HL-60 (cell line): ENCODE data around the gene GFER.

ENCODE experiments used
- DNase-seq, 2 experiments: peaks; one replicate each; pipeline ENCODE4 v3.0.0-alpha.2; 2010 to 2020; ENCODE audit warnings: low read depth in 1 of 2, low spot score in 1 of 2
- H3K27ac ChIP-seq: fragments of 250-450 bp; sonication (Bioruptor Pico); replicated peaks from 2 replicates; pipeline ENCODE4 v1.5.1; 2020; ENCODE audit warnings: mild to moderate bottlenecking, moderate library complexity
- H3K27me3 ChIP-seq: fragments of 250-450 bp; sonication (Bioruptor Pico); 2 replicates; pipeline ENCODE4 v1.5.1; 2021; ENCODE audit warnings: mild to moderate bottlenecking, moderate library complexity; ENCODE audit not compliant: insufficient read depth, poor library complexity, severe bottlenecking
- H3K4me3 ChIP-seq: replicated peaks from 2 replicates; pipeline ENCODE4 v1.5.1; 2011; ENCODE audit warnings: mild to moderate bottlenecking, control low read depth, low read length; ENCODE audit not compliant: insufficient read depth
- GABPA ChIP-seq: IDR thresholded peaks from 2 replicates; pipeline ENCODE4 v1.6.1; 2012; ENCODE audit warnings: low read depth
- POLR2AphosphoS5 ChIP-seq: IDR thresholded peaks from 2 replicates; pipeline ENCODE4 v1.6.1; 2012; ENCODE audit warnings: low read depth
- SPI1 ChIP-seq: IDR thresholded peaks from 2 replicates; pipeline ENCODE4 v1.6.1; 2012; ENCODE audit warnings: low read depth, mild to moderate bottlenecking, borderline replicate concordance
- TF ChIP-seq, protein P1 (sequence below): IDR thresholded peaks from one replicate; pipeline ENCODE4 v1.5.1; 2011; ENCODE audit warnings: low read length, control low read depth, inconsistent platforms; ENCODE audit not compliant: insufficient read depth
- TF ChIP-seq, protein P2 (sequence below): IDR thresholded peaks from 2 replicates; pipeline ENCODE4 v1.6.1; 2012; ENCODE audit warnings: low read depth; ENCODE audit not compliant: insufficient replicate concordance

The GFER gene

DNA sequence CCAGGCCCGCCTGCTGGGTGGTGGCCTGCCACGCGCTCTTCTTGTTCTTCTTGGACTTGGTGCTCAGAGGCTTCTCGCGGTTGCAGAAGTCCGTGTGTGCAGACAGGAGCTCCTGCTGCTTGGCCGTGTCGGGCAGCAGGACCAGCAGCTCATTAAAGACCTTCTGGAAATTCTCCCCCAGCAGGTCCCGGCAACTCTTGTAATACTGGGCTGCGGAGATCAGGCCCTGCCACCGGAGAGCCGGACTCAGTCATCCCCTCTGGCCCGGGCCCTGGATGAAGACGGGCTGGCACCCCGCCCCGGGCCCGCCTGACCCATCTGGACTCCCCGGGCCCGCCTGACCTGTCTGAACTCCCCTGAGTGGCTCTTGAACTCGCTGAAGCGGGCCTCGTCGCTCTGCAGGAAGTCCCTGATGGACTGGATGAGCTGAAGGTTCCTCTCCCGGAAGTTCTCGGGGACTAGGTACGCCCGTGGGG, 14.4 kb downstream of the GFER start:
- H3K27me3 ChIP-seq = no peaks in the 10 kb centered on the region
- TF ChIP-seq SPI1 = no peak
- TF ChIP-seq GABPA = no peak
- TF ChIP-seq, protein P1, sequence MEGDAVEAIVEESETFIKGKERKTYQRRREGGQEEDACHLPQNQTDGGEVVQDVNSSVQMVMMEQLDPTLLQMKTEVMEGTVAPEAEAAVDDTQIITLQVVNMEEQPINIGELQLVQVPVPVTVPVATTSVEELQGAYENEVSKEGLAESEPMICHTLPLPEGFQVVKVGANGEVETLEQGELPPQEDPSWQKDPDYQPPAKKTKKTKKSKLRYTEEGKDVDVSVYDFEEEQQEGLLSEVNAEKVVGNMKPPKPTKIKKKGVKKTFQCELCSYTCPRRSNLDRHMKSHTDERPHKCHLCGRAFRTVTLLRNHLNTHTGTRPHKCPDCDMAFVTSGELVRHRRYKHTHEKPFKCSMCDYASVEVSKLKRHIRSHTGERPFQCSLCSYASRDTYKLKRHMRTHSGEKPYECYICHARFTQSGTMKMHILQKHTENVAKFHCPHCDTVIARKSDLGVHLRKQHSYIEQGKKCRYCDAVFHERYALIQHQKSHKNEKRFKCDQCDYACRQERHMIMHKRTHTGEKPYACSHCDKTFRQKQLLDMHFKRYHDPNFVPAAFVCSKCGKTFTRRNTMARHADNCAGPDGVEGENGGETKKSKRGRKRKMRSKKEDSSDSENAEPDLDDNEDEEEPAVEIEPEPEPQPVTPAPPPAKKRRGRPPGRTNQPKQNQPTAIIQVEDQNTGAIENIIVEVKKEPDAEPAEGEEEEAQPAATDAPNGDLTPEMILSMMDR = no peak
- TF ChIP-seq POLR2AphosphoS5 = no peak
- TF ChIP-seq, protein P2, sequence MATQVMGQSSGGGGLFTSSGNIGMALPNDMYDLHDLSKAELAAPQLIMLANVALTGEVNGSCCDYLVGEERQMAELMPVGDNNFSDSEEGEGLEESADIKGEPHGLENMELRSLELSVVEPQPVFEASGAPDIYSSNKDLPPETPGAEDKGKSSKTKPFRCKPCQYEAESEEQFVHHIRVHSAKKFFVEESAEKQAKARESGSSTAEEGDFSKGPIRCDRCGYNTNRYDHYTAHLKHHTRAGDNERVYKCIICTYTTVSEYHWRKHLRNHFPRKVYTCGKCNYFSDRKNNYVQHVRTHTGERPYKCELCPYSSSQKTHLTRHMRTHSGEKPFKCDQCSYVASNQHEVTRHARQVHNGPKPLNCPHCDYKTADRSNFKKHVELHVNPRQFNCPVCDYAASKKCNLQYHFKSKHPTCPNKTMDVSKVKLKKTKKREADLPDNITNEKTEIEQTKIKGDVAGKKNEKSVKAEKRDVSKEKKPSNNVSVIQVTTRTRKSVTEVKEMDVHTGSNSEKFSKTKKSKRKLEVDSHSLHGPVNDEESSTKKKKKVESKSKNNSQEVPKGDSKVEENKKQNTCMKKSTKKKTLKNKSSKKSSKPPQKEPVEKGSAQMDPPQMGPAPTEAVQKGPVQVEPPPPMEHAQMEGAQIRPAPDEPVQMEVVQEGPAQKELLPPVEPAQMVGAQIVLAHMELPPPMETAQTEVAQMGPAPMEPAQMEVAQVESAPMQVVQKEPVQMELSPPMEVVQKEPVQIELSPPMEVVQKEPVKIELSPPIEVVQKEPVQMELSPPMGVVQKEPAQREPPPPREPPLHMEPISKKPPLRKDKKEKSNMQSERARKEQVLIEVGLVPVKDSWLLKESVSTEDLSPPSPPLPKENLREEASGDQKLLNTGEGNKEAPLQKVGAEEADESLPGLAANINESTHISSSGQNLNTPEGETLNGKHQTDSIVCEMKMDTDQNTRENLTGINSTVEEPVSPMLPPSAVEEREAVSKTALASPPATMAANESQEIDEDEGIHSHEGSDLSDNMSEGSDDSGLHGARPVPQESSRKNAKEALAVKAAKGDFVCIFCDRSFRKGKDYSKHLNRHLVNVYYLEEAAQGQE = no peak
- H3K27ac ChIP-seq = no peak overlapping the region
- no peak overlapping the region for H3K4me3 ChIP-seq
- no peak for DNase-seq

DNA sequence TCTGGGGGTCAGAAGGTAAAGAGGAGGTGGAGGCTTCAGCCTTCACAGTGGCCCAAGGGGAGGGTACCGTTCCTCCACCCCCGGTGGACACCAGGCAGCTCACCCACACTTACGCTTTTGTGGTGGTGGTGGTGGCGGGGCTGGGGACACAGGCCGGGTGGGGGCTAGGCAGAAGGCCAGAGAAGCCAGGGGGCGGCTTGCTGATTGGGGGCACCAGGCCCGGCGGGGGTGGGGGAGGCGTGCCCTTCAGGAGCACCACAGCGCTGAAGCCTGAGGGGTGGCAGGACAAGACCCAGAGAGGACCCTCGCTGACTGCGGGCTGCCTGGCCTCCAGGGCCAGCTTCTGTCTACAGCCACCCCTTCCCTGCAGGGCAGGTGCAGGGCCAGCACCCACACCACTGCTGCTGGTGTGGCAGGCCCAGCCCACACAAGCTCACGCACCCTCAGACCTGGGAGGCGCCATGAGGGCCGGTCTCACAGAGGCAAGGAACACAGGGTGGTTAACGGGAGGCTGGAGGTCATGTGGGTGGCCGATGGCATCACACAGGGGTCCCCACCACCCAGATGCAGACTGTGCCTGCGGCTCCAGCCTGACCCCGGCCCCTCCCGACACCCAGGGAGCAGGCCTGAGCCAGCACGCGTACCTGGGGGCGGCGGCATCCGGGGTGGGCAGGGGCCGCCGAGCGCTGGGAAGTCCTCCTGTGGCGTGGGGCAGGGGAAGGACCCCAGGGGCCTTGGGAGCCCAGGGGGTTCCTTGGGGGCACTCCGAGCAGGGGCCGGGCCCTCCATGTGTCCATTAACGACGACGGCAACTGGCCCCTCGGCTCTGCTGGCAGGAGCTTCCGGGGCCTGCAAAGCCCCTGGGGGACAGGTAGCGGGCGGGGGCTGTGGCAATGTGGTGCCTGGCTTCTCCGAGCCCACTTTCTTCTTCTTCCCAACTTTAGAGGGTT, 15.1 kb downstream of the GFER start:
- H3K27me3 ChIP-seq = no peaks in the 10 kb centered on the region
- H3K27ac ChIP-seq = no peak overlapping the region
- no peak overlapping the region for H3K4me3 ChIP-seq
- no peak for DNase-seq
- TF ChIP-seq POLR2AphosphoS5 (no peak), GABPA (no peak)

DNA sequence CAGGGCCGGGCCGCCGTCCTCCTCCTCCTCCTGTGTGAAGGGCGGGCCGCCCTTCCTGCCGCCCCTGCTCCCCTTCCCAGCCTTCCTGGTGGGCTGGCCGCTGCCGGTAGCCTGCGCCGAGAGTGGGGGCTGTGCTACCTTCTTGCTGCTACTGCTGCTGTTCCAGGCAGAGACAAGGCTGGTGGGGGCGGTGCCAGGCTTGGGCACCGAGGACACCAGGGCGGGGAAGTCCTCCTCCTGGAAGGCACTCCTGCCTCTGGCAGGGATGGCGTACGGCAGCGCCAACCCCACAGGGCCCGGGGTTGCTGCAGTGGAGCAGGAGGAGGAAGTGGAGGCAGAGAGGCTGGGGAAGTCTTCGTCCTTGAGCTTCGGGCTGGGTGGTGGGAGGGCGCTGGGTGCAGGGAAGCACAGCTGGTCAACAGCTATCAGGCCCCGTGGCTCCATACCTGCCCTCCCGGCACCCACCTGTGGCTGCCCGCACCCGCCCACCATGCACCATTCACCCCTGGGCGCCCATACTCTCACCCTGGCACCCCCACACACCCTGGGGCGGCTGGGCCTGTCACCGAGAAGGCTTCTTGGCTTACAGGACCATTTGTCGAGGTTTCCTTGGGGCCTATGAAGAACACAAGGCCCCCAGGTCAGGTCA, 16.0 kb downstream of the GFER start:
- TF ChIP-seq POLR2AphosphoS5 = no peak
- no peak for TF ChIP-seq GABPA
- TF ChIP-seq, protein P2 = no peak
- no peak for TF ChIP-seq SPI1
- TF ChIP-seq, protein P1 = no peak
- H3K27ac ChIP-seq = no peak overlapping the region
- H3K4me3 ChIP-seq = no peak overlapping the region
- H3K27me3 ChIP-seq = no peaks in the 10 kb centered on the region
- no peak for DNase-seq

DNA sequence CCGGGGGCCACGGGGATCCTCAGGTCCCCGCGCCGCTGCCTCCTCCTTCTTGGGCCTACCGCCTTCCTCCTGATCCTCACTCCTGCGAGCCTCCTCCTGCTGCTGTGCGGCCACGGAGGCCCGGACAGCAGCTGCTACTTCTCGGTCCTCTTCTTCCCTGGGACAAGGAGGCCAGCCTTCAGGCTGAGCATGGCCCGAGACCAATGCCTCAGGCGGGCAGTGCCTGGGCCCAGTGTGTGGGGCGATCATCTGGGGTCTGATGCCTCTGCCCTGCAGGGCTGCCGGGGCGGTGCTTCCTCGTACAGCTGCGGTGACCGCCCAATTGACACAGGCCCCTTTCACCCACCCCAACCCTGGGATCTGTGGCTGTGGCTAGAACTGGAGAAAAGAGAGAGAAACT, 17.0 kb downstream of the GFER start:
- Histone ChIP-seq H3K27me3 (no peaks in the 10 kb centered on the region), H3K27ac (no peak overlapping the region), H3K4me3 (no peak overlapping the region)
- no peak for TF ChIP-seq SPI1
- no peak for DNase-seq
